ENCODE data around the gene DDHD1. TPM values are rescaled to one million over a fixed set of nuclear protein-coding genes. Genes with fewer than 3 reads are reported as not detected.

The DDHD1 gene
- total RNA-seq, 4 donors from 2014 or later = 17.1 to 26.7 (median 23.3) TPM

DNA sequence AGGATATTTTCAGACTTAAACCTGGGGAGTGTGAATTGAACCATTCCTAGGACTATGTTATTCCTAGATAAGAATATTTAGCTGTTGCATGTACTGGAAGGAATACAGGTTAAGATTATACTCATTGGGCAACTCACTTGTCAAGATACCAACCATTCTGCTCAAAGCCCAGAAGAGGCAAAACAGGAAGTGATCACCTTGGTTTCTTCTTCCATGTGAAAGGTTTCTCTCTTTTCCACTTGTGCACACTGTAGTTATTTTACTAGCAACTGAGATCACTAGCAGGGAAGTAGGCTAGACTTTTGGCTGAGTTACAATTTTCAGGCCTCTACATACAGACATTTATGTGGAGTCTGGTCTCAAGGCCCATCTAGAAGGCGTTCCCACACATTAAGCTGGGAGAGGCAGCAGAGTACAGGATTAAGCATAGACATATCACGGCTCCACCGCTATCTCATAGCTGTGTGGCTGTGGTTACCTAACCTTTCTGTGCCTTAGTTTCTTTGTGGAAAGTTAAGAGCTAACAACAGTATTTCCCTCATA, 118.4 kb downstream of the DDHD1 start:
- H3K9me3 ChIP-seq = no peaks in the 10 kb centered on the region
- no peaks in the 10 kb centered on the region for H3K27me3 ChIP-seq
- no peak for DNase-seq (ENCODE audit: low spot score in 2 of 2)
- H3K4me3 ChIP-seq = no peak overlapping the region
- WGBS, 2 donors = 74 to 97% methylated on average over 3 of the region's 3 CpGs
- peaks cover 0 to 45% (median 11%) of the 10 kb centered on the region in 4 donors for H3K4me1 ChIP-seq
- peak overlapping the region in 2 of 4 donors; percentile 54 to 87 for H3K27ac ChIP-seq
- TF ChIP-seq, protein P1, sequence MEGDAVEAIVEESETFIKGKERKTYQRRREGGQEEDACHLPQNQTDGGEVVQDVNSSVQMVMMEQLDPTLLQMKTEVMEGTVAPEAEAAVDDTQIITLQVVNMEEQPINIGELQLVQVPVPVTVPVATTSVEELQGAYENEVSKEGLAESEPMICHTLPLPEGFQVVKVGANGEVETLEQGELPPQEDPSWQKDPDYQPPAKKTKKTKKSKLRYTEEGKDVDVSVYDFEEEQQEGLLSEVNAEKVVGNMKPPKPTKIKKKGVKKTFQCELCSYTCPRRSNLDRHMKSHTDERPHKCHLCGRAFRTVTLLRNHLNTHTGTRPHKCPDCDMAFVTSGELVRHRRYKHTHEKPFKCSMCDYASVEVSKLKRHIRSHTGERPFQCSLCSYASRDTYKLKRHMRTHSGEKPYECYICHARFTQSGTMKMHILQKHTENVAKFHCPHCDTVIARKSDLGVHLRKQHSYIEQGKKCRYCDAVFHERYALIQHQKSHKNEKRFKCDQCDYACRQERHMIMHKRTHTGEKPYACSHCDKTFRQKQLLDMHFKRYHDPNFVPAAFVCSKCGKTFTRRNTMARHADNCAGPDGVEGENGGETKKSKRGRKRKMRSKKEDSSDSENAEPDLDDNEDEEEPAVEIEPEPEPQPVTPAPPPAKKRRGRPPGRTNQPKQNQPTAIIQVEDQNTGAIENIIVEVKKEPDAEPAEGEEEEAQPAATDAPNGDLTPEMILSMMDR (IDR thresholded peaks at IDR 0.05) = no peak
- no peak for TF ChIP-seq POLR2A (IDR thresholded peaks at IDR 0.05)
- TF ChIP-seq EP300 (IDR thresholded peaks at IDR 0.05) = no peak
- peaks cover 0 to 26% (median 0%) of the 10 kb centered on the region in 3 donors for H3K36me3 ChIP-seq

DNA sequence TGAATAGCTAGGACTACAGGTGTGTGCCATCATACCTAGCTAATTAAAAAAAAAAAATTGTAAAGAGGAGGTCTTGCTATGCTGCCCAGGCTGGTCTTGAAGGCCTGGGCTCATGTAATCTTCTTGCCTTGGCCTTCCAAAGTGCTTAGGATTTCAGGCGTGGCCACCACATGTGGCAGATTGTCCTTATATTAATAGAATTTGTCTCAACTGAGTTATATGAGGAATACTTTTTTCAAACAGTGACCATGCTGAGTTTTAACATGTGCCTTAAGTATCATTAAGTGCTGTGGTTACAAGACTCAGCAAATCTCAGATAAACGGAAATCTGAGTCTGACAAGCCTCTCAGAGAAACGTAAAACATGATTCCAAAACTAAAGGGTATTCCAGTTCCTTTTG, 119.1 kb downstream of the DDHD1 start:
- no peak overlapping the region for H3K4me3 ChIP-seq
- DNase-seq (ENCODE audit: low spot score in 2 of 2) = no peak
- WGBS, 2 donors = 84 to 94% methylated on average over 3 of the region's 3 CpGs
- H3K27ac ChIP-seq = peak overlapping the region in 3 of 4 donors; percentile 11 to 87 (median 35)
- H3K27me3 ChIP-seq = no peaks in the 10 kb centered on the region
- peaks cover 0 to 18% (median 0%) of the 10 kb centered on the region in 3 donors for H3K36me3 ChIP-seq
- H3K4me1 ChIP-seq = peaks cover 0 to 45% (median 11%) of the 10 kb centered on the region in 4 donors
- H3K9me3 ChIP-seq = no peaks in the 10 kb centered on the region
- no peak for TF ChIP-seq EP300 (IDR thresholded peaks at IDR 0.05)
- TF ChIP-seq, protein P1 (IDR thresholded peaks at IDR 0.05) = no peak
- TF ChIP-seq POLR2A (IDR thresholded peaks at IDR 0.05) = no peak

DNA sequence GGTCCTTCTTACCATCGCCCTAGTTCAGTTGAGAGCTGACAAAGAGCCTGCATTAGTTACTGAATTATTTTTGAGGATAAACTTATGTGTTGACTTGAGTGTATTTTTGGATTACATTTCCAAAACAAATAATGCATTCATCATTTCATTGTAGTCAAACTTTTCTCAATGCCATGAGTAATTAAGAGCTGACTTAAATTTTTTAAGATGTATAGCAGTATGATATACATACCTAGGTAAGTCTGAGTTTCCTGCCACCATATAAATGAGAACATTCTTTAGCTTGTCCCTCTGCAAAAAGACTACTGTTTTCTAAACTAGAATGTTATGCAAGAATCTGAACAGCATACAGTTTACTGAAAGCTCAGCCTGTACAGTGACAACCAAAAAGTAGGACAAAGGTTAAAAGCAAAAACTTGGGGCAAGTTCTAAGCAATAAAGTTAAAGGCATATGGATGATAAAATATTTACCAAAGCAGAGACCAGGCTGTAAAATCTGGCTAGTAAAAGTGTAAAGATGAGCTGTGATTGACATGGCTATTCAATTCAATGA, 120.2 kb downstream of the DDHD1 start:
- DNase-seq (ENCODE audit: low spot score in 2 of 2) = no peak
- no peak overlapping the region for H3K4me3 ChIP-seq
- 48 to 64% methylated on average over 1 of the region's 1 CpG for WGBS, 2 donors
- H3K27me3 ChIP-seq = no peaks in the 10 kb centered on the region
- H3K4me1 ChIP-seq = peaks cover 0 to 45% (median 11%) of the 10 kb centered on the region in 4 donors
- no peaks in the 10 kb centered on the region for H3K9me3 ChIP-seq
- TF ChIP-seq, protein P1 (IDR thresholded peaks at IDR 0.05) = no peak
- TF ChIP-seq EP300 (IDR thresholded peaks at IDR 0.05) = peak in 1 of 2 donors; percentile 42
- TF ChIP-seq POLR2A (IDR thresholded peaks at IDR 0.05) = no peak
- H3K27ac ChIP-seq = peak overlapping the region; percentile 29 to 87 (median 70)
- peaks cover 0 to 9% (median 0%) of the 10 kb centered on the region in 3 donors for H3K36me3 ChIP-seq

DNA sequence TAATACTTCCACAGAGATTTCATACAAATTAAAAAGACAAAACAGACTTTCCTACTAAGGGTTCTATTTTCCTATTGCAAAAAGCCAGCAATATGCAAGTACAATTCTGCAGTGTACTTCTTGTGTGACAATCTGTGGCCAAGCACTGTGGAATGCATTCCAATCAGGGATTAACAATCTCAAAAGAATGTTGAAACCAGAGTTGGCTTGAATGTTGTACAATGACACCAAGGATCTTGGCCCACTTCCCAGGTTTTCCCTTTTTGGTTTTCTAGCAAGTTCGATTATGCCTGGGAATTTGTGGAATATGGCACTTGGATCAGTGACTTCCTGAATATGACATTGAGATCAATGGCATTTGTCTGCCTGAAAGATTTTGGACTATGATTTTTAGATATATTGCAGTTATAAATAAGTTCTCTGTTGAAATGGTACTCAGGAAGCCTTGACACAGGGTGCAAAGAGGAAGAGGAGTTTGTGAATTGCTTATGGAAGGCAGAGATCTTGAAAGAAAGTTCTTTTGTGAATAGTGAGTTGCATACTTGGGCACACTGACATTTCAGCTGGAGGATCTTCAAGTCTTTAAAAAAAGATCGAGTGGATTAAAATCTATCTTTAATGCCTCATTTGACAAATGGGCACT, 120.8 kb downstream of the DDHD1 start:
- 17 to 26% methylated on average over 2 of the region's 2 CpGs for WGBS, 2 donors
- H3K4me3 ChIP-seq = no peak overlapping the region
- peaks cover 0 to 3% (median 0%) of the 10 kb centered on the region in 3 donors for H3K36me3 ChIP-seq
- TF ChIP-seq POLR2A (IDR thresholded peaks at IDR 0.05) (no peak), EP300 (IDR thresholded peaks at IDR 0.05) (peak in 1 of 2 donors; percentile 79)
- peak overlapping the region; percentile 29 to 87 (median 64) for H3K27ac ChIP-seq
- H3K4me1 ChIP-seq = peaks cover 0 to 49% (median 11%) of the 10 kb centered on the region in 4 donors
- H3K27me3 ChIP-seq = no peaks in the 10 kb centered on the region
- no peaks in the 10 kb centered on the region for H3K9me3 ChIP-seq
- peak in 1 of 2 donors; percentile 51 for DNase-seq (ENCODE audit: low spot score in 2 of 2)

DNA sequence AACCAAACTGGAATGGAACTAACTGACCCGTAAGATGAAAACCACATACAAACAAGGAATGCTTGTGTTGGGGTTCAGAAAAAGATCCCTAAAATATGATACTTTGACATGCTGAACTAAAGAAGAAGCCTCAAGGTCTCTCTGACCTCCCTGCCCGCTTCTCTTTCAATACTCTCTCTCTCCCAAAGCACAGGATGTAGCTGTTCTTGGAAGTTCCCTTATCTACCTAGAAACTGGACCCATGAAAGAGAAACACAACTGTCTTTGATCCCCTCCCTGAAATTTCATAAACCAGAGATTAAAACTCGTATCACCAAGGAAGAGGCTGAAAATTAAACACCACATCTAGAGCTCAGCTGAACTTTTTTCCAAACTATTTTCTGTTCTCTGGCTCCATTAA, 125.6 kb downstream of the DDHD1 start:
- peaks cover 0 to 26% (median 5%) of the 10 kb centered on the region in 4 donors for H3K4me1 ChIP-seq
- 66 to 83% methylated on average over 3 of the region's 3 CpGs for WGBS, 2 donors
- no peaks in the 10 kb centered on the region for H3K9me3 ChIP-seq
- H3K4me3 ChIP-seq = no peak overlapping the region
- no peak for DNase-seq (ENCODE audit: low spot score in 2 of 2)
- peak overlapping the region in 2 of 4 donors; percentile 16 to 52 for H3K27ac ChIP-seq
- TF ChIP-seq POLR2A (IDR thresholded peaks at IDR 0.05) (no peak), EP300 (IDR thresholded peaks at IDR 0.05) (no peak)
- TF ChIP-seq, protein P1 (IDR thresholded peaks at IDR 0.05) = no peak
- no peaks in the 10 kb centered on the region for H3K36me3 ChIP-seq
- H3K27me3 ChIP-seq = no peaks in the 10 kb centered on the region
